T-helper 2 cell treated with Interferon-gamma antibody and Interleukin-4, amounts not matched to agents 5 μg/mL and 100 μg/mL, for 36 hours (primary cell): ENCODE data around the gene MUC15.

Source experiments
- DNase-seq: peaks from one replicate; pipeline ENCODE4 v3.0.0; 2021; ENCODE audit warnings: low spot score
- H3K27ac Mint-ChIP-seq: one replicate; pipeline ENCODE4 v1.8.0; 2021; ENCODE audit warnings: mild to moderate bottlenecking, mixed read lengths
- H3K27me3 Mint-ChIP-seq: one replicate; pipeline ENCODE4 v1.8.0; 2021; ENCODE audit warnings: low read depth, mixed read lengths
- H3K36me3 Mint-ChIP-seq: one replicate; pipeline ENCODE4 v1.8.0; 2021; ENCODE audit warnings: low read depth, mixed read lengths
- H3K4me1 Mint-ChIP-seq: one replicate; pipeline ENCODE4 v1.8.0; 2021; ENCODE audit warnings: low read depth, mixed read lengths
- H3K4me3 Mint-ChIP-seq: one replicate; pipeline ENCODE4 v1.8.0; 2022; ENCODE audit warnings: mild to moderate bottlenecking, moderate library complexity, mixed read lengths
- H3K9me3 Mint-ChIP-seq: one replicate; pipeline ENCODE4 v1.8.0; 2021; ENCODE audit warnings: mixed read lengths

The MUC15 gene

DNA sequence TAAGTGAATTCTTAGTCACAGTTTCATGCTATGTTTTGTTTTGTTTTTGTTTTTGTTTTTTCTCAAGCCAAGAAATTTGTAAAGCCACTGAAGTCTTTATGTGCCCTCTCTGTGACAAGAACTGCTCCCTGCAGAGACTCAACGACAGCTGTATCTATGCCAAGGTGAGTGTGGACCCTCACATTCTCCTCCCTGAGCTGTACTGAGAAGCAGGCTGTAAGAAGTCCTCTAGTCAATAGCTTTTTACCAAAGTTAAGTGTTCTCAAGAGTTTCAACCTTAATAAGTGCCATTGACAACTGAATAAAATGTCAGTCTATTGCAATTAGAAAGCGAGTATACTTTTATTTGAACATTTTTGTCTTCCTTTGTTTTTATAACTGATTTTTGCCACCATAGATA is 18.9 kb downstream of the MUC15 start:
- no peak overlapping the region for H3K27ac Mint-ChIP-seq

DNA sequence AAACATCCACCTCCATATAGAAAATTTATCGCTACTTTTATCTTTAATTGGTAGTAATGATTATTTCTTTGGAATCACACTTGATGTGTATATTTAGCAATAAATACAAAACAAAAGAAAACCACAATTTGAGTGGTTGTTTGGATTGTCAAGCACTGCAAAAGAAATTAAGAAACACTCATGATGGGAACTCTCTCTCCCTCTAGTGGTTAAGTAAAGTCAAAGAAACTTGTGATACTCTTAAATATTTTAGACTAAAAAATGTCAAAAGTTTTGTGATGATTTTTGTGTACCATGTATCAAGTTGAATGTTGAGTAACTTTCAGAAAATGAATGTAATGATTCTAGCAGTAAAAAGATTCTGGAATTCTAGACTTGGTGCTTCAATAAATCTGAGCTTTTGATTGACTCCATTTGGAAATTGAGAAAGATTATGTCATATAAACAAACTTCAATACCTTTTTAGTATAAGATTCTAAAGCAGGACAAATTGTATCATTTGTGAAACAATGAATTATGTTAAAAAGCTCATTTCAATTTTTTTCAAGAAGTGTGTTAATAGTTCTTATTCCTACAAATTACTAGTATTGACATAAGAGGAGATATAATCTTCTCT is 20.8 kb downstream of the MUC15 start:
- peaks cover 4% of the 10 kb centered on the region for H3K9me3 Mint-ChIP-seq
- no peak overlapping the region for H3K27ac Mint-ChIP-seq
- H3K36me3 Mint-ChIP-seq, result no peaks in the 10 kb centered on the region
- no peak overlapping the region for H3K4me3 Mint-ChIP-seq
- DNase-seq, result no peak
- no peaks in the 10 kb centered on the region for H3K27me3 Mint-ChIP-seq
- no peaks in the 10 kb centered on the region for H3K4me1 Mint-ChIP-seq

More for the DNA sequence above, 18.9 kb downstream of the MUC15 start:
- Mint-ChIP-seq H3K9me3 (peaks cover 4% of the 10 kb centered on the region), H3K27me3 (no peaks in the 10 kb centered on the region), H3K4me3 (no peak overlapping the region), H3K4me1 (no peaks in the 10 kb centered on the region), H3K36me3 (no peaks in the 10 kb centered on the region)
- no peak for DNase-seq

DNA sequence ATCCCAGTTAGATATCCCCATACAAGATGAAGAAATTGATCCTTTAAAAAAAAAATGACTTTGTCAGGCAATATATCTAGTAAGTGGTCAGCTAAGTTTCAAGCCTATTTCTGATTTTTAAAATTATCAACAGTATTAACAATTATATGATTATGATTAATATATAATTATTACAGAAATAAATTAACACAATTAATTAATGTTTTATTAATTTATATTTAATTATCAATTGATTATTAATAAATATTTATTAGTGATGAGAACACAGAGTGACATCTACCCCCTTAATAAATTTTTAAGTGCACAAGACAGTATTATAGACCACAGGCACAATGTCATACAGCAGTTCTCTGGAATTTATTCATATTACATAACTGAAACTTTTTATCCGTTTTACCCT is 22.0 kb downstream of the MUC15 start:
- no peak overlapping the region for H3K4me3 Mint-ChIP-seq
- no peaks in the 10 kb centered on the region for H3K36me3 Mint-ChIP-seq
- no peak overlapping the region for H3K27ac Mint-ChIP-seq
- no peaks in the 10 kb centered on the region for H3K27me3 Mint-ChIP-seq
- H3K9me3 Mint-ChIP-seq, result peaks cover 4% of the 10 kb centered on the region
- no peak for DNase-seq
- H3K4me1 Mint-ChIP-seq, result no peaks in the 10 kb centered on the region

DNA sequence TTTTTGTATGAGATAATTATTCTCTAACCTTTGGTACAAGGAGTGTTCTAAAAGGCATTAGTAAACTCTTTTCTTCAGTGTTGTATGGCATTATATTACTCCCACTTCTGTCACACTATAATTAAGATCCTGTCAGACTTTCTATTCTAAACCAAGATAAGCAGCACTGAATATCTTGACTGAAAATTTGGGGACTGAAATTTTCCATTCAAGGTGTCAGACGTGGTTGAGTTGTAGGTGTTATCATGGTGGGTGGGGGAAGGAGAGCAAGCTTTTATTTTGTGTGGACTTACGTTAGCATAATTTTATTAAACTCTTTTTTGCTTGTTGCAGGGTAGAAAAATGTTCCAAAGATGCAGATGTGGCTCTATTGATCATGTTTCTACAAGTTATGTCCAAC is 22.9 kb downstream of the MUC15 start:
- Mint-ChIP-seq H3K27ac (no peak overlapping the region), H3K36me3 (no peaks in the 10 kb centered on the region), H3K4me3 (no peak overlapping the region), H3K27me3 (no peaks in the 10 kb centered on the region), H3K9me3 (peaks cover 4% of the 10 kb centered on the region), H3K4me1 (no peaks in the 10 kb centered on the region)
- DNase-seq, result no peak

DNA sequence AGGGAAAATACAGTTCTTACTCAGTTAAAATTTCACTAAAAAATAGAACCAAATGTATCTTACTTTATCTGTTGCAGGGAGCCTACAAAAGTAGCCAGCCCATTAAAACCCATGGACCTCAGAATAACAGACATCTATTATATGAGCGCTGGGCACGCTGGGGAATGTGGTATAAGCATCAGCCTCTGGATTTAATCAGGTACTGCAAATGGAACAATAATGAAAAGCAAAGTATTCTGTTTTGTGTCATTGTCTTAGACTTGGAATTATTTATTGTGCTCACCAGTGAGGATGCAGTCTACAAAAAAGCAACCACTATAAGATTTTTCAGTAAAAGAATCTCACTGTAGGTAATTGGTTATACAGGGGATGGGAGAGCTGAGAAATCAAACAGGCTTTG is 30.2 kb downstream of the MUC15 start:
- no peaks in the 10 kb centered on the region for H3K36me3 Mint-ChIP-seq
- peaks cover 8% of the 10 kb centered on the region for H3K9me3 Mint-ChIP-seq
- H3K27me3 Mint-ChIP-seq, result no peaks in the 10 kb centered on the region
- H3K4me1 Mint-ChIP-seq, result no peaks in the 10 kb centered on the region
- no peak overlapping the region for H3K27ac Mint-ChIP-seq
- DNase-seq, result no peak
- no peak overlapping the region for H3K4me3 Mint-ChIP-seq

DNA sequence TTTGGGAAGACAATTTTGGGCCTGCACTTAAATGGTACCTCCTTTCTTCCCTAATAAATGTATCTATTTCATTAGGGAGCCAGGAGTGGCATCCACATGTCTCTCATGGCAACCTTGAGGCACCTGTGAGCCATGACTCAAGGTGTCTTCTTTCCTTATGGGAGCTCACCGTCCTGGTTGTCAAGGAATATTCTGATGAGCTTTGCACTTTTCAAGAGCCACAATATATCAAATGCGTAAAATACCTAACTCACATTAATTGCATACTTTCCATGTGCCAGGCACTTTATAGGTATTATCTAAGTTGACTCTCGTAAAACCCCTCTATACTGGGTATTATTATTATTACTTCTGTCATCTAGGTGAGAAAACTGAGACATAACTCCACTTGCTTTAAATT is 32.5 kb downstream of the MUC15 start:
- no peaks in the 10 kb centered on the region for H3K27me3 Mint-ChIP-seq
- no peaks in the 10 kb centered on the region for H3K4me1 Mint-ChIP-seq
- H3K36me3 Mint-ChIP-seq, result no peaks in the 10 kb centered on the region

DNA sequence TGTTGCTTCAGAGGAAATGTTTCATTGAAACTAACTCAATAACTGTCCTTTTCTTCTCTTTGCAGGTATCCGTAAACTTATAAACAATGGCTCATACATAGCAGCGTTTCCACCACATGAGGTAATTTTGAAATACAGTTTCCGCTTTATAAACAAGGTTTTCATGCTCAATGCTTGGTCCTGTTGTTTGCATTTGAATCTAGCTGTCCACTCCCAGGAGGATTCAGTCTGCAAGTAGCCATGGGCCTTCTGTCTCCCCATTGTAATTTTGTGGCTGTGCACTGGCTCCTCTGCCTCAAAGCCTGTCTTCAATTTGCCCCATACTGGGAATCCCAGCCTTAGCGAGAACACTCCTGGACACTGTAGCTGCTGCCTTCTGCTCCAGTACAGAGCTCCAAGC is 34.7 kb downstream of the MUC15 start:
- Mint-ChIP-seq H3K9me3 (peaks cover 7% of the 10 kb centered on the region), H3K27me3 (no peaks in the 10 kb centered on the region), H3K4me3 (no peak overlapping the region), H3K27ac (no peak overlapping the region), H3K36me3 (no peaks in the 10 kb centered on the region), H3K4me1 (no peaks in the 10 kb centered on the region)
- DNase-seq, result no peak

More for the DNA sequence above, 32.5 kb downstream of the MUC15 start:
- Mint-ChIP-seq H3K27ac (no peak overlapping the region), H3K9me3 (peaks cover 8% of the 10 kb centered on the region), H3K4me3 (no peak overlapping the region)
- no peak for DNase-seq

DNA sequence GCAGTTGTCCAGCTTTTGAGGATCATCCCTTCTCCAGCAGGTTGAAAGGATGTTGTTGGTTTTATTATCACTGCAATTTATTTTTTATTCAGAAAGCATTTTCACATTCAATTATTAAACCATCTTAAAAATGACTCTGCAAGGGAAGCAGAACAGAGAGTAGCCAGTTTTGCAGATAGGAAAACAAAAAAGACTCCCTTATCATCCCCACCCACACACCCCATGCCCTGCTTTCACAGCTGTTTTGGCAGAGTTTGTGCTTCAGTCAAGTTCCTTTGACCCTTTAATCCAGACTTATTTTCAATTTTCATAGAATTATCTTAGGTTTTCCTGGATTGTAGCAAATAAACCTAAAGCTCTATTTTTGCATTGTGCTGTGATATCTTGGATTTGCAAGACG is 44.4 kb downstream of the MUC15 start:
- H3K4me3 Mint-ChIP-seq, result no peak overlapping the region
- H3K4me1 Mint-ChIP-seq, result no peaks in the 10 kb centered on the region
- no peak for DNase-seq
- H3K27me3 Mint-ChIP-seq, result no peaks in the 10 kb centered on the region
- peaks cover 7% of the 10 kb centered on the region for H3K9me3 Mint-ChIP-seq
- H3K36me3 Mint-ChIP-seq, result no peaks in the 10 kb centered on the region
- H3K27ac Mint-ChIP-seq, result no peak overlapping the region

DNA sequence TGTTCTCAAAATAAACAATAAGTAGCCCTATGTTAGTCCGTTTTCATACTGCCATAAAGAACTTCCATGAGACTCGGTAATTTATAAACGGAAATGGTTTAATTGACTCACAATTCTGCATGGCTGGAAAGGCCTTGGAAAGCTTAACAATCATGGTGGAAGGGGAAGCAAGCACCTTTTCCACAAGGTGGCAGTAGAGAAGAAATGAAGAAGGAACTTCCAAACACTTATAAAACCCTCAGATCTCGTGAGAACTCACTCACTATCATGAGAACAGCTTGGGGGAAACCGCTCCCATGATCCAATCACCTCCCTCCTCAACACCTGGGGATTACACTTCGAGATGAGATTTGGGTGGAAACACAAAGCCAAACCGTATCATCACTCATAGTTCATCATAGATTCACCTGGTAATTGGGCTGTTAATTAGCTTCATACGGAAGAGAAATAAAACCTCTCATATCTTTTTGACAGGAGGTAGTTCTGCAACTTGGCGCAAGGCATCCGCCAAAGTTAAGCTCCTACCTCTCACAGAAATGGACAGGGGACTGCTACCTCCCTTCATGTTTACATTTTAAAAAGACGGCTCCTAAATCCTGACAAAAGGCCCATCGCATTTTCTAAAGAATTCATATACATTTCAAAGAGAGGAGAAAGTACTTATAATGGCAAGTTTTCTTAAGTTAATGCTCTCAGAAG is 49.0 kb downstream of the MUC15 start:
- Mint-ChIP-seq H3K27ac (no peak overlapping the region), H3K36me3 (no peaks in the 10 kb centered on the region), H3K27me3 (no peaks in the 10 kb centered on the region), H3K4me1 (no peaks in the 10 kb centered on the region), H3K9me3 (peaks cover 4% of the 10 kb centered on the region), H3K4me3 (no peak overlapping the region)
- DNase-seq, result no peak

DNA sequence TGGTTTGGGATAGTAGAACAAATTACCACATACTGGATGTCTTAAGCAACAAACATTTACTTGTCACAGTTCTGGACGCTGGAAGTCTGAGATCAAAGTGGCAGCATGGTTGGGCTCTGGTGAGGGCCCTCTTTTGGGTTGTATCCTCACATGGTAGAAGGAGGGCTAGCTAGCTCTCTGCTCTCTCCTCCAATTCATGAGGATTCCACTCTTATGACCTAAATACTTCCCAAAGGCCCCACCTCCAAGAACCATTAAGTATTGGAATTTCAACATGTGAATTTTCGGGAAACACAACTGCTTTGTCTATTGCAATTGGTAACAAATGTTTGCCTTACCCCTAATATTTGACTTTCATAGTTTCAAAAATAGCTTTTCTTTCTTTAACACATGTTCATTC is 52.6 kb downstream of the MUC15 start:
- H3K4me1 Mint-ChIP-seq, result no peaks in the 10 kb centered on the region
- no peaks in the 10 kb centered on the region for H3K27me3 Mint-ChIP-seq
- H3K9me3 Mint-ChIP-seq, result peaks cover 4% of the 10 kb centered on the region
- no peak overlapping the region for H3K4me3 Mint-ChIP-seq
- DNase-seq, result no peak
- H3K27ac Mint-ChIP-seq, result no peak overlapping the region
- H3K36me3 Mint-ChIP-seq, result no peaks in the 10 kb centered on the region

DNA sequence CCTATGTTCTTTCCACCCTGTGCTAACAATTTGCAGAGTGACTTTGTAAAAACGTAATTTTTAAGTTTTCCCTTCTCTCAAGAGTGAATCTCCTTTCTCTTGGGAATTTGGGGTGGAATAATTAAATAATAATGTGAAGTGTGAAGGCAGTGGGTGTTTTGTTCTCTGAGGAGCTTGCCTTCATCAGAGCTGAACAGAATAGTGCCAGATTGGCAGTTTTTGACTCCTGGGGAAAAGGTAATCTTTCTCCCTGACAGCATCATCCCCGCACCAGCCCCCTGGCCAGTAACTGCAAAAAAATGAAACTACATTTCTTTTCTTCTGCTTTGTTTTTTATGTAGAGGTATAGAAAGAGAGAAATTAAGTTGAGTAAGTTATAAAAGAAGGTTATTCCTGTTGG is 59.9 kb downstream of the MUC15 start:
- Mint-ChIP-seq H3K4me3 (no peak overlapping the region), H3K27ac (no peak overlapping the region), H3K36me3 (no peaks in the 10 kb centered on the region)

DNA sequence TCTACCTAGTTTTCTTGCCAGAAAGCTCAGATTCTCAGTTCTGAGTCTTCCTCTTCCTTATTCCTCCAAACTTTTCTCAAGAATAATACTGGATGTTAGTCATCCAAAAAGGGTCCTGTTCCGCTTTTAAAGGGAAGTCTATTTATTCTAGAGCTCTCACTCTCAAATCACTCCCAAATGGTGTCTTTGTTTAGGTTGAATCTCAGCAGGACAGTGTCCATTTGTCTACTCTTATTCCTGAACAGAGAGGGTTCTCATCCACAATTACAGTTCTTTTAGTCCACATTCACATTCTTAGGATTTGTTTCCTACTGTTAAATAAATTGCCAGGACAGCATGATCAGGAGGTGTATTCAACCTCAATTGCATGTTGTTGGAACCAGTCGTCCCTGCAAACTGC is 61.3 kb downstream of the MUC15 start:
- H3K4me3 Mint-ChIP-seq, result no peak overlapping the region
- H3K27me3 Mint-ChIP-seq, result no peaks in the 10 kb centered on the region
- DNase-seq, result no peak
- no peaks in the 10 kb centered on the region for H3K36me3 Mint-ChIP-seq
- H3K27ac Mint-ChIP-seq, result no peak overlapping the region
- H3K9me3 Mint-ChIP-seq, result no peaks in the 10 kb centered on the region
- no peaks in the 10 kb centered on the region for H3K4me1 Mint-ChIP-seq

More for the DNA sequence above, 59.9 kb downstream of the MUC15 start:
- H3K9me3 Mint-ChIP-seq, result no peaks in the 10 kb centered on the region
- no peaks in the 10 kb centered on the region for H3K27me3 Mint-ChIP-seq
- DNase-seq, result no peak
- no peaks in the 10 kb centered on the region for H3K4me1 Mint-ChIP-seq

DNA sequence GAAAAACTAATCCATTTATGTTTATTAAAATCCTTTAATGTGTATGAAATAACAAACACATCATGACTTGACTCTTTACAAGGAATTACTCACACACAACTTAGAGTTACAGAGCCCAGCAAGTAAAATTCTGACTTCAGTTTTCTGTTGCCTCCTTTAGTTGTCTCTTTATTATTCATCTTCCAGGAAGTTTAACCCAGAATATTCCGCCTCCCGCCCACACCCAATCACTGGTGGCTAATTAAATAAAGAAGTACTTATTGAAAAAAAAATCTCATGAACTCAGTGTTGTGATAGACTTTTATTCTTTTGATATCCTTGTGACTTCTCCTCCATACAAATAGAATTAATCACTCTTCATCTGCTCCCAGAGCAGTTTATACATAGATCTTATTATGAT is 61.9 kb downstream of the MUC15 start:
- Mint-ChIP-seq H3K4me1 (no peaks in the 10 kb centered on the region), H3K36me3 (no peaks in the 10 kb centered on the region), H3K27ac (no peak overlapping the region), H3K9me3 (peaks cover 4% of the 10 kb centered on the region), H3K4me3 (no peak overlapping the region), H3K27me3 (no peaks in the 10 kb centered on the region)
- DNase-seq, result no peak
